HG03342 (cell line): ENCODE results near the gene GABRD.
"Not testable (repeated sequence)": the region's sequence is repeated elsewhere in the genome, so short reads cannot be mapped to it uniquely, and the experiment has no call there.

Experiments
- ATAC-seq: cut with Tn5 transposase; IDR thresholded peaks from one replicate; pipeline ENCODE4 v1.9.1; 2021; ENCODE audit warnings: mild to moderate bottlenecking, moderate library complexity; ENCODE audit not compliant: unreplicated experiment

The GABRD gene, protein sequence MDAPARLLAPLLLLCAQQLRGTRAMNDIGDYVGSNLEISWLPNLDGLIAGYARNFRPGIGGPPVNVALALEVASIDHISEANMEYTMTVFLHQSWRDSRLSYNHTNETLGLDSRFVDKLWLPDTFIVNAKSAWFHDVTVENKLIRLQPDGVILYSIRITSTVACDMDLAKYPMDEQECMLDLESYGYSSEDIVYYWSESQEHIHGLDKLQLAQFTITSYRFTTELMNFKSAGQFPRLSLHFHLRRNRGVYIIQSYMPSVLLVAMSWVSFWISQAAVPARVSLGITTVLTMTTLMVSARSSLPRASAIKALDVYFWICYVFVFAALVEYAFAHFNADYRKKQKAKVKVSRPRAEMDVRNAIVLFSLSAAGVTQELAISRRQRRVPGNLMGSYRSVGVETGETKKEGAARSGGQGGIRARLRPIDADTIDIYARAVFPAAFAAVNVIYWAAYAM

DNA sequence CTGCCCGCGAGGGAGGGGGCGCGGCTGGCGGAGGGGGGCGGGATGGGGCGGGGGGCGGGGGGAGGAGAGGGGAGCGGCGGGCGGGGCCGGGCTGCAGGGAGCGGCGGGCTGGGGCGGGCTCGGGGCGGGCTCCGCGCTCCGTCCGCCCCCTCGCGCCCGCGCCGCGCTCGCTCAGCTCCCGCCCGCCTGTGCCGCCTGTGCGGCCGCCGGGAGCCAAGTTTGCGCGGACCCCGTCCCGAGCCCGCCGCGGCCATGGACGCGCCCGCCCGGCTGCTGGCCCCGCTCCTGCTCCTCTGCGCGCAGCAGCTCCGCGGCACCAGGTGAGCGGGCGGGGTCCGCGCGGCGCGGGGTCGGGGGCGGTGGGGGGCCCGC, at the start of gene GABRD:
GABRD (plus strand) TSS at position 174 of the 372 bp plus-strand sequence; CDS start at position 253, 79 bp downstream.
- ATAC-seq = no peak

DNA sequence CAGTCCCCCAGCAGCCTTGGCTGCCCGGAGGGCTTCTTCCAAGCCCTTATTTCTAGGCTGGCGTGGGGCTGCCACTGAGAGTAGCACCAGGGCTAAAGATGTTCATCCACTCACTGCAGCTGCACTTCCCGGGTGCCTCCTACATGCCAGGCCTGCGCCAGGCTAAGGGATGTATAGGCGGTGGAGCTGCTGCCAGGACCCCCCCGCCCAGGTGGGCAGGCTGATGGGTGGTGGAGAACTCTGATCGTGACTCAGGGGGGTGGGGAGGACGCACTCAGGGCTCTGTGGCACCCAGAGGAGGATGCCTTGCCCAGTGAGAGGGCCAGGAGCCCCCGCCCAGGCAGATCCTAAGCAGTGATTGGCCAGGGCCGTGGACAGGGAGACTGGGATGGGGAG, 49.6 kb upstream of the GABRD start:
- ATAC-seq = no peak

- ATAC-seq = no peak
Observed at GRCh38 chr1:1969953-1970716, 49.0 kb upstream of the GABRD start.

DNA sequence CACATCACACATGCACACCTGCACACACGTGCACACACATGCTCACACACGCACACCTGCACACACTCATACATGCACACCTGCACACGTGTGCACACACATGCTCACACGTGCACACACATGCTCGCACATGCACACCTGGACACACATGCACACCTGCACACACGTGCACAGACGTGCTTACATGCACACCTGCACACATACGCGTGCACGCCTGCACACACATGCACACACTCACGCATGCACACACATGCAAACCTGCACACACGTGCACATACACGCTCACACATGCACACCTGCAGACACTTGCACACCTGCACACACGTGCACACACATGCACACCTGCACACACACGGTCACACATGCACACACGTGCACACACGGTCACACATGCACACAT, 48.1 kb upstream of the GABRD start:
- no peak for ATAC-seq

- no peak for ATAC-seq
Observed at GRCh38 chr1:1971688-1972087, 47.5 kb upstream of the GABRD start.

GRCh38 chr1:1972976-1973715, 46.0 kb upstream of the GABRD start:
- no peak for ATAC-seq

GRCh38 chr1:1973716-1974642, 45.2 kb upstream of the GABRD start:
- no peak for ATAC-seq

DNA sequence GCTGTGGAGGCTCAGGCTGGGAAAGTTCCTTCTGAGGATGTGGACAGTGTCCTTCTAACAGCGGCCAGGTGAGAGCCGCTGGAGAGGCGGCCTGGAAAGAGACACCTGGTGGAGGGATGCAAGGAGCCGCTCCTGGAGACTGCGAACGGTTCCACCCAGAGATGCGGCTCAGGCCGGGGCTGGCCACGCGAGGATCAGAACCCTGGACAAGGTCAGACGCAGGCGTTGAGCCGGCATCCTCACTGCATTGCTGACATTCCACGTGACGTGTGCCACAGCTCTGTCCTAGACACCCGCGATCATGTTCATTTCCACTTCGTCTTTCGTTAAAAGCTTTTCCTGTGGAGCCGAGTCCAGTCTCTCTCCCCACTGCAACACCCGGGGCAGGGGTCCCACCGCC, 44.3 kb upstream of the GABRD start:
- no peak for ATAC-seq

GRCh38 chr1:1975535-1975934, 43.6 kb upstream of the GABRD start:
- ATAC-seq = no peak

DNA sequence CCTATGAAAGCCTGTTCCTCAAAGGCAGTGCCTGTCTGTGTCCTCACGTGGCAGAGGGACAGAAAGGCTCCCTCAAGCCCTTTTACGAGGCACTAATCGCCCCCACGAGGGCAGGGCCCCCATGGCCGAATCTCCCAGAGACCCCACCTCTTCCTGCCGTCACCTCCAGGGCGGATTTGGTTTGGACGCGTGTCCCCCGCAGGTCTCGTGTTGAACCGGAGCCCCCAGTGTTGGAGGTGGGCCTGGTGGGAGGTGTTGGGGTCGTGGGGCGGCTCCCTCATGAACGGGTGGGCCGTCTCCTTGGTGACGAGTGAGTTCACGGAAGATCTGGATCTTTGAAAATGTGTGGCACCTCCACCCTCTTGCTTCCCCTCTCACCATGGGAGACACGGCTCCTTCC, 43.1 kb upstream of the GABRD start:
- no peak for ATAC-seq

DNA sequence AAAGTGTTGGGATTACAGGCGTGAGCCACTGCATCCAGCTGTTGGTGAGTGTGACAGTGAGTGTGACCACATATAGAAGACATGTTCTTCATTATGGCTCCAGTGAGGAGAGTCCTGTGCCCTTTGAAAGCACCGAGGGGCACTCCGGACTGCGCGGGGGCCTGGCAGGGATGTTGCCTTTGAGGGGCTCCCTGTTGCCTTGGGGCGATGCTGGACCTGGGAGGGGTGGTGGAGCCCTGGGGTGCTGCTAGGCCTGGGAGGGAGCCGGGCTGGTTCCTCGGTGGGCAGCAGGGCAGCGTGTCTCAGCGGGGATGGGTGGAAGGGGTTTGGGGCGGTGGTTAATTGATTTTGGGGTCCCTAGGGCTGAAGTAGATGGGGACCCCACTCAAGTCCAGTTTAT, 41.0 kb upstream of the GABRD start:
- ATAC-seq = no peak

DNA sequence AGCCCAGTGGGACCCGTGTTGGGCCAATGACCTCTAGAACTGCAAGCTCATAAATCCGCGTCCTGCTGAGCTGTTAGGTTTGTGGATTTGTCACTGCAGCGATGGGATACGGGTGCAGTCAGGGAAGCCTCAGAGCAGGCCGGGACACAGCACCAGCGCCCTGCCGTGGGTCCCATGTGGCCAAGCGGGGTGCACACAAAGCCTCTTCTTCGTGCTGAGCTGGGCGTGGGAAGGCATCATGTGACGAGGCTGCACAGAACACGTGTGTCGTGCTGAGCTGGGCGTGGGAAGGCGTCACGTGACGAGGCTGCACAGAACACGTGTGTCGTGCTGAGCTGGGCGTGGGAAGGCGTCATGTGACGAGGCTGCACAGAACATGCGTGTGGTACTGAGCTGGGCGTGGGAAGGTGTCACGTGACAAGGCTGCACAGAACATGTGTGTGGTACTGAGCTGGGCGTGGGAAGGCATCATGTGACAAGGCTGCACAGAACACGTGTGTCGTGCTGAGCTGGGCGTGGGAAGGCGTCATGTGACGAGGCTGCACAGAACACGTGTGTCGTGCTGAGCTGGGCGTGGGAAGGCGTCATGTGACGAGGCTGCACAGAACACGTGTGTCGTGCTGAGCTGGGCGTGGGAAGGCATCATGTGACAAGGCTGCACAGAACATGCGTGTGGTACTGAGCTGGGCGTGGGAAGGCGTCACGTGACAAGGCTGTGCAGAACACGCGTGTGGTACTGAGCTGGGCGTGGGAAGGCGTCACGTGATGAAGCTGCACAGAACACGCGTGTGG, 40.3 kb upstream of the GABRD start:
- ATAC-seq = not testable (repeated sequence)

GRCh38 chr1:1979482-1980165, 39.5 kb upstream of the GABRD start:
- ATAC-seq = no peak

GRCh38 chr1:1980467-1981141, 38.5 kb upstream of the GABRD start:
- no peak for ATAC-seq

GRCh38 chr1:1981142-1981500, 38.0 kb upstream of the GABRD start:
- ATAC-seq = no peak

DNA sequence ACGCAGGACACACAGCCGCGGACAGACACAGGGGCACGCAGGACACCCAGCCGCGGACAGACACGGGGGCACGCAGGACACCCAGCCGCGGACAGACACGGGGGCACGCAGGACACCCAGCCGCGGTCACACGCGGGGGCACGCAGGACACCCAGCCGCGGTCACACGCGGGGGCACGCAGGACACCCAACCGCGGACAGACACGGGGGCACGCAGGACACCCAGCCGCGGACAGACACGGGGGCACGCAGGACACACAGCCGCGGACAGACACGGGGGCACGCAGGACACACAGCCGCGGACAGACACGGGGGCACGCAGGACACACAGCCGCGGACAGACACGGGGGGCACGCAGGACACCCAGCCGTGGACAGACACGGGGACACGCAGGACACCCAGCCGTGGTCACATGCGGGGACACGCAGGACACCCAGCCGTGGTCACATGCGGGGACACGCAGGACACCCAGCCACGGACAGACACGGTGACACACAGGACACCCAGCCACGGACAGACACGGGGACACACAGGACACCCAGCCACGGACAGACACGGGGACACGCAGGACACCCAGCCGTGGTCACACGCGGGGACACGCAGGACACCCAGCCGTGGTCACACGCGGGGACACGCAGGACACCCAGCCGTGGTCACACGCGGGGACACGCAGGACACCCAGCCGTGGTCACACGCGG, 37.4 kb upstream of the GABRD start:
- not testable (repeated sequence) for ATAC-seq

DNA sequence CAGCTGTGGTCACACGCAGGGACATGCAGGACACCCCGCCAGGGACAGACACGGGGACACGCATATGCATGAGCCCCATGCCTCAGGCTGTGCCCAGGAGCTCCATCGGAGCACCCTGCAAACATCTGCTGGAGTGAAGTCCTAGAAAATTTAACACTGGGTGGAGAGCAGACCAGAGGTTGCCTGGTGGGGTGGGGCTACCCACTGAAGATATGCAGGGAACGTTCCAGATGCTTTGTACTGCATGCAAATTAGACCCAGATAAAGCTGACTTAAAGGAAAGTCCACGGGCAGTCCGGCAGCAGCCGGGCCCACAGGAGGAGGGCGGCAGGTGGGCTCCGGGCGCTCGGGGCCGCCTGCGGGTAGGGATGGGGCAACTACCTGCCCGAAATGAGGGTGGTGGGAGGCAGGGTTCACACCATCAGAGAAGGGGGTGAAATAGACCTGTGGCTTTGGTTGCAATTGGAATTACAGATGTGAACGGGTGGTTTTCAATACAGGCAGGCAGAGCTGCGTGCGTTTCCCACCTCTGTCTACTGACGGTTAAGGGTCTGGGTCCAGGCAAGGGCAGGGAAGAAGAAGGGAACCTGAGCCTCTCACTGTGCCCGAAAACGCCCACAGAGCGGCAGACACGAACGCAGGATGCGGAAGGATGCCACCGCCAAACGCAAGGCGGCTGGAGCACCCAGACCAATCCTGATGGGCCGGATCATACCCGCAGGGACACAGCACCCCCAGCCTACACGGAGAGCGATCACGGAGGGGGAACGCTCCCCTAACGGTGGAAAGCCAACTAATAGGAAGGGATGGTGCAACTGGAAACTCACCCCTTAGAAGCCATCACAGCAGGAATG, 36.5 kb upstream of the GABRD start:
- no peak for ATAC-seq
